HCT116 (cell line): ENCODE data around the gene TPST1. TPM values are rescaled to one million over a fixed set of nuclear protein-coding genes. Genes with fewer than 3 reads are reported as not detected.

ENCODE experiments used
- ATAC-seq: fragments of 200-7000 bp; cut with Tn5 transposase; 2 replicates; pipeline ENCODE4 v1.9.1; 2020; ENCODE audit warnings: mild to moderate bottlenecking, moderate library complexity
- BruUV-seq: library from RNA; stranded (reverse); fragments of 400-500 nt; replicated peaks from 2 replicates; lab custom pipeline; 2021; lab: Mats Ljungman, UMichigan
- CTCF ChIA-PET: fragments of 300-600 bp; sonication (Branson Sonifier 250); formaldehyde crosslinking; loops from one replicate; lab custom pipeline; 2021; ENCODE audit warnings: antibody characterized with exemption; lab: Charles Lee
- POLR2A ChIA-PET: fragments of 300-600, 350-600 bp; sonication (Branson Sonifier 250); formaldehyde crosslinking; loops from one replicate; lab custom pipeline; 2021; ENCODE audit warnings: antibody characterized with exemption; lab: Charles Lee
- RAD21 ChIA-PET, 2 experiments: fragments of 300-600 bp; sonication (Branson Sonifier 250); formaldehyde crosslinking; loops; one replicate each; lab custom pipeline; 2023; ENCODE audit warnings: low total read pairs in 2 of 2; ENCODE audit not compliant: uncharacterized antibody in 2 of 2, unreplicated experiment in 2 of 2, low non-redundant PET in 1 of 2; lab: Charles Lee
- DNase-seq: peaks from one replicate; pipeline ENCODE4 v3.0.0-alpha.2; 2010; ENCODE audit warnings: low read depth, low spot score
- H2AFZ ChIP-seq: fragments of 200-600 bp; shearing (Covaris generic), sonication (generic); 2 replicates; pipeline ENCODE4 v1.6.1; 2017; ENCODE audit warnings: low read depth, mixed run types, mixed read lengths, antibody characterized with exemption, low read length; ENCODE audit not compliant: poor library complexity, severe bottlenecking
- H3K27ac ChIP-seq: 2 replicates; pipeline ENCODE4 v1.5.1; 2012; ENCODE audit warnings: low read depth, low read length
- H3K27me3 ChIP-seq: fragments of 200-600 bp; sonication (generic); 2 replicates; pipeline ENCODE4 v1.6.1; 2016; ENCODE audit warnings: mixed run types, low read length, mixed read lengths; ENCODE audit not compliant: insufficient read depth
- H3K36me3 ChIP-seq, 2 experiments: fragments of 200-500 bp in 1 of 2; fragments of 200-600 bp in 1 of 2; sonication (Bioruptor generic) in 1 of 2; sonication (generic) in 1 of 2; 2 replicates each; pipeline versions ENCODE4 v1.5.1 to v1.6.1; 2014 to 2016; ENCODE audit warnings: low read length in 2 of 2, inconsistent platforms in 1 of 2, mixed read lengths in 1 of 2, mixed run types in 1 of 2; ENCODE audit not compliant: insufficient read depth in 2 of 2, control insufficient read depth in 1 of 2
- H3K4me1 ChIP-seq, 2 experiments: fragments of 200-600 bp in 1 of 2; sonication (generic) in 1 of 2; 2 replicates each; pipeline versions ENCODE4 v1.5.1 to v1.6.1; 2012 to 2017; ENCODE audit warnings: low read length in 2 of 2, inconsistent platforms in 1 of 2, mild to moderate bottlenecking in 1 of 2, mixed read lengths in 1 of 2, mixed run types in 1 of 2, moderate library complexity in 1 of 2; ENCODE audit not compliant: insufficient read depth in 2 of 2, control insufficient read depth in 1 of 2
- H3K4me2 ChIP-seq: fragments of 200-600 bp; sonication (generic); 2 replicates; pipeline ENCODE4 v1.6.1; 2017; ENCODE audit warnings: mixed run types, low read length, mixed read lengths
- H3K4me3 ChIP-seq, 2 experiments: fragments of 200-600 bp in 1 of 2; sonication (generic) in 1 of 2; replicated peaks in 1 of 2; 2 replicates each; pipeline ENCODE4 v1.5.1; 2011 to 2016; ENCODE audit warnings: low read length in 2 of 2, control low read depth in 1 of 2, low read depth in 1 of 2, mild to moderate bottlenecking in 1 of 2, mixed read lengths in 1 of 2, mixed run types in 1 of 2
- H3K79me2 ChIP-seq: fragments of 200-600 bp; sonication (generic); 2 replicates; pipeline ENCODE4 v1.6.1; 2017; ENCODE audit warnings: mild to moderate bottlenecking, mixed run types, low read length, moderate library complexity, mixed read lengths; ENCODE audit not compliant: insufficient read depth
- H3K9ac ChIP-seq: fragments of 200-600 bp; sonication (generic); 2 replicates; pipeline ENCODE4 v1.6.1; 2016; ENCODE audit warnings: low read length, mixed read lengths
- H3K9me2 ChIP-seq: fragments of 200-600 bp; sonication (generic), shearing (Covaris generic); 2 replicates; pipeline ENCODE4 v1.6.1; 2017; ENCODE audit warnings: mixed run types, mild to moderate bottlenecking, moderate library complexity; ENCODE audit not compliant: insufficient read depth
- H3K9me3 ChIP-seq, 2 experiments: fragments of 200-500 bp in 1 of 2; fragments of 200-600 bp in 1 of 2; sonication (Bioruptor generic) in 1 of 2; sonication (generic) in 1 of 2; 2 replicates each; pipeline ENCODE4 v1.6.1; 2014 to 2017; ENCODE audit warnings: low read length in 2 of 2, mixed read lengths in 2 of 2, inconsistent platforms in 1 of 2, low read depth in 1 of 2, mild to moderate bottlenecking in 1 of 2, mixed run types in 1 of 2, moderate library complexity in 1 of 2; ENCODE audit not compliant: control insufficient read depth in 1 of 2, insufficient read depth in 1 of 2
- H4K20me1 ChIP-seq: fragments of 200-600 bp; sonication (generic), shearing (Covaris generic); 2 replicates; pipeline ENCODE4 v1.6.1; 2017; ENCODE audit warnings: mixed run types, mild to moderate bottlenecking, moderate library complexity; ENCODE audit not compliant: insufficient read depth
- CBX3 ChIP-seq: IDR thresholded peaks from 2 replicates; pipeline ENCODE4 v1.6.1; 2012; ENCODE audit warnings: low read depth
- EZH2 ChIP-seq: fragments of 200-600 bp; sonication (generic); IDR thresholded peaks from 2 replicates; pipeline ENCODE4 v1.6.1; 2017; ENCODE audit warnings: antibody characterized with exemption, mixed run types
- EZH2phosphoT487 ChIP-seq: fragments of 200-600 bp; IDR thresholded peaks from 2 replicates; pipeline ENCODE4 v1.6.1; 2018; ENCODE audit warnings: antibody characterized with exemption, borderline replicate concordance
- FOSL1 ChIP-seq: IDR thresholded peaks from 2 replicates; pipeline ENCODE4 v1.6.1; 2012; ENCODE audit warnings: low read depth
- JUND ChIP-seq: IDR thresholded peaks from 2 replicates; pipeline ENCODE4 v1.6.1; 2012
- RAD21 ChIP-seq: IDR thresholded peaks from 2 replicates; pipeline ENCODE4 v1.6.1; 2012; ENCODE audit warnings: low read depth, mild to moderate bottlenecking
- SP1 ChIP-seq: IDR thresholded peaks from 2 replicates; pipeline ENCODE4 v1.6.1; 2012; ENCODE audit warnings: low read depth
- TCF7L2 ChIP-seq: IDR thresholded peaks from 2 replicates; pipeline ENCODE4 v1.7.0; 2011; ENCODE audit warnings: borderline replicate concordance, inconsistent platforms; ENCODE audit not compliant: insufficient read depth, insufficient read length; ENCODE audit errors: extremely low read depth
- ZFX ChIP-seq: fragments of 450-650 bp; IDR thresholded peaks from 2 replicates; pipeline ENCODE4 v1.6.1; 2017
- intact Hi-C: fragments of 100-400 bp; cut with micrococcal nuclease; formaldehyde crosslinking; loops from 2 replicates; pipeline ENCODE4 v1.10.0; 2022
- total RNA-seq: library from RNA; stranded (reverse); gene quantifications from one replicate; pipeline ENCODE4 v1.2.1, GENCODE V29; 2021; ENCODE audit not compliant: unreplicated experiment
- TF ChIP-seq, protein P1 (sequence below): IDR thresholded peaks from 2 replicates; pipeline ENCODE4 v1.6.1; 2011; ENCODE audit warnings: mild to moderate bottlenecking, low read length, moderate library complexity; ENCODE audit not compliant: insufficient replicate concordance; ENCODE audit errors: extremely low read depth
- TF ChIP-seq, protein P2 (sequence below): IDR thresholded peaks from 2 replicates; pipeline ENCODE4 v1.6.1; 2012

TPST1 gene
- total RNA-seq, 1 experiment from 2014 or later: 11.4 TPM

DNA sequence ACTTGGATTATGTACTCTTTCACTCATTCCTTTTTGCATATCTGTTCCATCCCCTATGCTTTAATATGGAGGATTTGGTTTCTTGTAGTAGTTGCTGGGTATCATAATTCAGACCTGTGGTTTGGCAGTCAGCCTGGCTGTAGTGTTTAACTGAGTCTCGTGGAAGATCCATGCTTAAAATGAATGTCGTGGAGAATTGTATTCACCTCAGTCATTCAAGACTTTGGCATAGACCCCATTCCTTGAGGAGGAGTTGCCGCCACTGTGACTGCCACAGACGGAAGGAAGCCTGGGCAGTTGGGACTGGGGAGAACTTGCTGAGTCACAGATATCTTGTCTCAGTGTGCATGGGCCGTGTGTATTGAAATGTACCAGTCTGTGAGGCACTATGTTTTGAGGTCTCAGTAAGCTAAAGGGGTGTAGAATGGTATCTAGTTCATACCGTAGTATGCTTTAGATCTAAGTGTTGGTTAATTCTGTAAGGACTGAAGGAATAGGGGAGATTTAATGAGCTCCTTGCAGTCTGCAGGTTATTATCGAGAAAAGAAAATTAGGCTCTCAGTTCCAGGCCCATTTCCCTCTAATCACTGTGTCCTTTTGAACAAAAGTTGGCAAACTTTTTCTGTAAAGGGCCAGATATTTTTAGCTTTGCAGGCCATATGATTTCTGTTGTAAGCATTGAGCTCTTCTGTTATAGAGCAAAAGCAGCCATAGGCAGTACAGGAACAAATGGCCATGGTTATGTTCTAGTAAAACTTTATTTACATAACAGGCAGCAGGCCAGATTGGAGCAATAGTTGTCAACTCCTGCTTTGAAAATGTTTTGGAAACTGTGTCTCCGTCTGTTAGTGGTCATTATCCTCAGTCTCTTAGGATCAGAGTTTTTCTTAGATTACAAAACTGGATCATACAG is 76.8 kb downstream of the TPST1 start:
- peak overlapping the region; percentile 53 for H3K4me2 ChIP-seq
- H3K27ac ChIP-seq: no peak overlapping the region; the same call in 1 of the 2 replicates
- CTCF ChIA-PET: no interaction called here

DNA sequence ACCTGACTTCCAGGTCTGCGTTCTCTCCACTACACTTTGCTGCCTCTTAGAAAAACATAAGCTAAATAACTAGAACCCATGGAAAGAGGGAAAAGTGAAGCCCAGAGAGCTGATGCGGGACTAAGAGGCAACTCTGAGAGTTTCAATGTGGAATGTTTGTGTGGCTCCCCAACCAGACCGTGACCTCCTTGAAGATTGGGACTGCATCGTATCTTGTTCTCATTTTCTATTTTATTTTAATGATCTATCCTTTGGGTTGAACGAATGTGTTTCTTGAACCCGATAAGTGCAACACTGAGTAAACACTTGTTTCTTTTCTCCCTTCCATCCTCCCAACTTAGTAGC is 77.4 kb downstream of the TPST1 start:
- intact Hi-C loops: no loop called here
- Histone ChIP-seq H3K4me2 (peak overlapping the region; percentile 53; the same call in 1 of the 2 replicates), H3K9ac (no peak overlapping the region; the same call in 1 of the 2 replicates), H3K4me3 (no peak overlapping the region), H3K79me2 (no peaks in the 10 kb centered on the region; the same call in 1 of the 2 replicates), H3K4me1 (peaks cover 9 to 30% of the 10 kb centered on the region in 2 experiments), H3K9me2 (no peaks in the 10 kb centered on the region), H3K9me3 (no peaks in the 10 kb centered on the region), H4K20me1 (no peaks in the 10 kb centered on the region), H2AFZ (no peak overlapping the region), H3K27ac (no peak overlapping the region), H3K36me3 (no peaks in the 10 kb centered on the region), H3K27me3 (no peaks in the 10 kb centered on the region)
- ChIA-PET CTCF (no interaction called here), RAD21 (no interaction called here), POLR2A (no interaction called here)
- BruUV-seq: no TSS peak
- DNase-seq (no peak), ATAC-seq (no peak)
- TF ChIP-seq CBX3: no peak
- no peak for TF ChIP-seq EZH2
- TF ChIP-seq, protein P1, sequence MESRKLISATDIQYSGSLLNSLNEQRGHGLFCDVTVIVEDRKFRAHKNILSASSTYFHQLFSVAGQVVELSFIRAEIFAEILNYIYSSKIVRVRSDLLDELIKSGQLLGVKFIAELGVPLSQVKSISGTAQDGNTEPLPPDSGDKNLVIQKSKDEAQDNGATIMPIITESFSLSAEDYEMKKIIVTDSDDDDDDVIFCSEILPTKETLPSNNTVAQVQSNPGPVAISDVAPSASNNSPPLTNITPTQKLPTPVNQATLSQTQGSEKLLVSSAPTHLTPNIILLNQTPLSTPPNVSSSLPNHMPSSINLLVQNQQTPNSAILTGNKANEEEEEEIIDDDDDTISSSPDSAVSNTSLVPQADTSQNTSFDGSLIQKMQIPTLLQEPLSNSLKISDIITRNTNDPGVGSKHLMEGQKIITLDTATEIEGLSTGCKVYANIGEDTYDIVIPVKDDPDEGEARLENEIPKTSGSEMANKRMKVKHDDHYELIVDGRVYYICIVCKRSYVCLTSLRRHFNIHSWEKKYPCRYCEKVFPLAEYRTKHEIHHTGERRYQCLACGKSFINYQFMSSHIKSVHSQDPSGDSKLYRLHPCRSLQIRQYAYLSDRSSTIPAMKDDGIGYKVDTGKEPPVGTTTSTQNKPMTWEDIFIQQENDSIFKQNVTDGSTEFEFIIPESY: no peak
- no peak for TF ChIP-seq EZH2phosphoT487
- no peak for TF ChIP-seq TCF7L2
- TF ChIP-seq FOSL1: no peak
- TF ChIP-seq JUND: no peak
- TF ChIP-seq, protein P2, sequence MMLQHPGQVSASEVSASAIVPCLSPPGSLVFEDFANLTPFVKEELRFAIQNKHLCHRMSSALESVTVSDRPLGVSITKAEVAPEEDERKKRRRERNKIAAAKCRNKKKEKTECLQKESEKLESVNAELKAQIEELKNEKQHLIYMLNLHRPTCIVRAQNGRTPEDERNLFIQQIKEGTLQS: no peak
- TF ChIP-seq ZFX: no peak
- no peak for TF ChIP-seq RAD21

More for the DNA sequence above, 76.8 kb downstream of the TPST1 start:
- H2AFZ ChIP-seq: no peak overlapping the region
- ATAC-seq (peak; percentile 75), DNase-seq (peak; percentile 13)
- no peaks in the 10 kb centered on the region for H3K36me3 ChIP-seq
- BruUV-seq: no TSS peak
- H3K9me2 ChIP-seq: no peaks in the 10 kb centered on the region
- no peaks in the 10 kb centered on the region; the same call in 1 of the 2 replicates for H3K79me2 ChIP-seq
- intact Hi-C loops: no loop called here
- POLR2A ChIA-PET: interaction anchor here (0.6 kb wide), 1 partner anchor 119 kb away, joined by 4 read pairs; no protein-coding TSS in a partner anchor
- H3K9me3 ChIP-seq: no peaks in the 10 kb centered on the region
- RAD21 ChIA-PET: no interaction called here
- H3K27me3 ChIP-seq: no peaks in the 10 kb centered on the region
- H4K20me1 ChIP-seq: no peaks in the 10 kb centered on the region
- peak overlapping the region; percentile 18 for H3K9ac ChIP-seq
- no peak overlapping the region; a peak in 1 of 4 replicates for H3K4me3 ChIP-seq
- TF ChIP-seq SP1 (0 out of 2 replicates have a peak, but pooled peaks have one; percentile 8), RAD21 (no peak)
- H3K4me1 ChIP-seq: peaks cover 9 to 30% of the 10 kb centered on the region in 2 experiments
